Stomach (tissue), 9 donors: ENCODE measurements around the gene CCT4. TPM values are rescaled to one million over a fixed set of nuclear protein-coding genes. Genes with fewer than 3 reads are reported as not detected.

Experiments
- DNase-seq, 2 donors: peaks; one replicate each; pipeline versions ENCODE4 v3.0.0 to v3.0.0-alpha.2; 2013 to 2019
- H3K27ac ChIP-seq, 5 donors: fragments of 200-600 bp in 4 of 5; sonication (generic) in 4 of 5; one replicate each; pipeline ENCODE4 v1.5.1; 2013 to 2019; ENCODE audit warnings: mild to moderate bottlenecking in 1 of 5, moderate library complexity in 1 of 5
- H3K27me3 ChIP-seq, 3 donors: fragments of 200-600 bp; sonication (generic); one replicate each; pipeline ENCODE4 v1.5.1; 2017 to 2019; ENCODE audit warnings: mixed run types in 1 of 3
- H3K36me3 ChIP-seq, 4 donors: fragments of 200-600 bp; sonication (generic); 1 replicate in 3 of 4; 2 replicates in 1 of 4; pipeline ENCODE4 v1.5.1; 2016 to 2019
- H3K4me1 ChIP-seq, 4 donors: fragments of 200-600 bp; sonication (generic); one replicate each; pipeline ENCODE4 v1.5.1; 2016 to 2019
- H3K4me3 ChIP-seq, 4 donors: fragments of 200-600 bp; sonication (generic) in 3 of 4; one replicate each; pipeline ENCODE4 v1.5.1; 2016 to 2019; ENCODE audit warnings: mild to moderate bottlenecking in 1 of 4
- H3K9me3 ChIP-seq, 4 donors: fragments of 200-600 bp; sonication (generic); one replicate each; pipeline ENCODE4 v1.5.1; 2016 to 2019
- CTCF ChIP-seq, 7 experiments: fragments of 450-650 bp in 4 of 7; fragments of 200-600 bp in 3 of 7; sonication (generic) in 3 of 7; IDR thresholded peaks; one replicate each; pipeline ENCODE4 v1.5.1; 2016 to 2019; ENCODE audit warnings: antibody characterized with exemption in 7 of 7, control low read depth in 2 of 7, mild to moderate bottlenecking in 1 of 7
- EP300 ChIP-seq: sonication (generic); formaldehyde crosslinking; IDR thresholded peaks from one replicate; pipeline ENCODE4 v1.6.1; 2017; ENCODE audit warnings: antibody characterized with exemption
- POLR2A ChIP-seq, 4 donors: fragments of 450-650 bp; IDR thresholded peaks; one replicate each; pipeline ENCODE4 v1.6.1; 2016; ENCODE audit warnings: antibody characterized with exemption in 4 of 4, control low read depth in 2 of 4, mild to moderate bottlenecking in 1 of 4, moderate library complexity in 1 of 4
- POLR2AphosphoS5 ChIP-seq, 3 donors: sonication (generic); formaldehyde crosslinking; IDR thresholded peaks; one replicate each; pipeline ENCODE4 v1.6.1; 2016; ENCODE audit warnings: antibody characterized with exemption in 3 of 3
- WGBS, 5 donors: extraction: QIAGEN DNeasy Blood & Tissue Kit in 3 of 5; methylation state at CpG; one replicate each; pipeline versions ENCODE4 v1.1.5 to v1.1.7; 2013 to 2018; 5-methylcytosine and 5-hydroxymethylcytosine counted together
- intact Hi-C: fragments of 100-400 bp; cut with DNase I; formaldehyde crosslinking; loops from one replicate; pipeline ENCODE4 v1.15.1; 2023; ENCODE audit warnings: low total_unique reads
- polyA plus RNA-seq, 3 donors: library from polyadenylated mRNA; stranded (reverse); fragments of 200-250 nt; gene quantifications; one replicate each; pipeline ENCODE4 v1.2.3, GENCODE V29; 2013
- total RNA-seq, 5 donors: library from RNA; depleted of rRNA; stranded (reverse); fragments of >200 nt; gene quantifications; one replicate each; pipeline versions ENCODE4 v1.1.0 to v1.2.3, GENCODE V29; 2014 to 2016
- donor health status: healthy with polysubstance abuse.
- donor health status: Bipolar disorder and iron deficiency.
- donor health status: healthy.

CCT4 gene
- total and polyA plus RNA-seq, 8 donors = 18.5 to 109 (median 62.4) TPM

GRCh38 chr2:61906186-61906470 is 17.7 kb upstream of the CCT4 start:
- Histone ChIP-seq H3K27ac (peak overlapping the region; percentile 69 to 86 (median 82)), H3K4me3 (peak overlapping the region; percentile 73 to 95 (median 84)), H3K4me1 (peaks cover 11 to 52% (median 40%) of the 10 kb centered on the region in 4 donors), H3K36me3 (no peaks in the 10 kb centered on the region), H3K27me3 (no peaks in the 10 kb centered on the region), H3K9me3 (no peaks in the 10 kb centered on the region)
- no peak for TF ChIP-seq EP300
- no peak for TF ChIP-seq POLR2AphosphoS5 (IDR thresholded peaks at IDR 0.05)
- TF ChIP-seq CTCF (IDR thresholded peaks at IDR 0.05) = no peak
- no peak for TF ChIP-seq POLR2A (IDR thresholded peaks at IDR 0.05)
- DNase-seq = no peak
- 0 to 3% (median 2%) methylated on average over 6 of the region's 6 CpGs for WGBS, 5 donors
- intact Hi-C loops = no loop called here

DNA sequence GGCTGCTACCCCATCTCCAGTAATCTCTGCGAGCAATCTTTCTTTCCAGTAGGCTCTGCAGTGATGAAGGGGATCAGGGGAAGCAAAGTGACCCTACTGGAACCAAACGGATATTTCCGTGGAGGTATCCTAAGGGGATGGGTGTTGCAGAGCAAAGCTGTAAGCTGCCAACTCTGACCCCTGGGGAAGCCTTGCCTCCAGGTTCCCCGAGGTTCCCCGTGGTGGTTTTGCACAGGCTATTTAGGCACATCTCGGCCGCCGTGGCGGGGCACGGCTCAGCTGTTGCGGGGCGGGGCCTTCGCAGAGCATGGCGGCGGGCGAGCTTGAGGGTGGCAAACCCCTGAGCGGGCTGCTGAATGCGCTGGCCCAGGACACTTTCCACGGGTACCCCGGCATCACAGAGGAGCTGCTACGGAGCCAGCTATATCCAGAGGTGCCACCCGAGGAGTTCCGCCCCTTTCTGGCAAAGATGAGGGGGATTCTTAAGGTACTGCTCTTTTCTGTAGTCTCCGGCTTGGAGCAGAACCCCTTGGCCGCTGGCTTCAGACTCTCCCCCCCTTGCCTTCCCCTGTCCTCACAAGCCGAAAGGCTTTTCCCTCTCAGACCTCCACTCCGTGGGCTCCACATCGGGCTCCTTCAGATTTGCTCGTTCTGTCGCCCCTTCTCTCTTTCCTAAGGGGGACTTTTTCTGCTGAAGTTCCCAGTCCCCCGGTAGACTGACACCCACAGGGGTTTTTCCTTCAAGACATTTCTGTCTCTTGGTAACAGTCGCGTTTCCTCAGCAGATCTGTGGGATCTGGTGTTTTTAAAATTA is 17.1 kb upstream of the CCT4 start, which contains the start of gene COMMD1:
COMMD1 (plus strand) TSS at position 303 of the 814 bp plus-strand sequence; CDS start at position 308, 5 bp downstream.
- TF ChIP-seq POLR2AphosphoS5 (IDR thresholded peaks at IDR 0.05) = peak; percentile 73 to 85 (median 78)
- TF ChIP-seq EP300 = no peak
- TF ChIP-seq CTCF (IDR thresholded peaks at IDR 0.05) = peak in 1 of 7 experiments; percentile 13
- TF ChIP-seq POLR2A (IDR thresholded peaks at IDR 0.05) = peak in 2 of 4 donors; percentile 20 to 39
- intact Hi-C loops = no loop called here
- Histone ChIP-seq H3K27me3 (no peaks in the 10 kb centered on the region), H3K4me1 (peaks cover 9 to 48% (median 39%) of the 10 kb centered on the region in 4 donors), H3K27ac (peak within 1 kb of the TSS; percentile 69 to 86 (median 82)), H3K4me3 (peak within 1 kb of the TSS; percentile 73 to 95 (median 84)), H3K36me3 (no peaks in the 10 kb centered on the region), H3K9me3 (no peaks in the 10 kb centered on the region)
- peak; percentile 86 to 94 for DNase-seq
- WGBS, 5 donors = 0 to 1% (median 1%) methylated on average over 27 to 33 of the region's 33 CpGs

- H3K27ac ChIP-seq = no peak overlapping the region
- H3K36me3 ChIP-seq = no peaks in the 10 kb centered on the region
- 46 to 68% (median 56%) methylated on average over 1 of the region's 1 CpG for WGBS, 5 donors
- no peaks in the 10 kb centered on the region for H3K27me3 ChIP-seq
- intact Hi-C loops = no loop called here
- TF ChIP-seq EP300 = no peak
- TF ChIP-seq POLR2AphosphoS5 (IDR thresholded peaks at IDR 0.05) = no peak
- TF ChIP-seq POLR2A (IDR thresholded peaks at IDR 0.05) = no peak
- no peak for TF ChIP-seq CTCF (IDR thresholded peaks at IDR 0.05)
- no peak overlapping the region for H3K4me3 ChIP-seq
- no peaks in the 10 kb centered on the region for H3K9me3 ChIP-seq
- H3K4me1 ChIP-seq = peaks cover 0 to 7% (median 5%) of the 10 kb centered on the region in 4 donors
- no peak for DNase-seq
These were observed 11.8 kb upstream of the CCT4 start for GRCh38 chr2:61900281-61900680.

GRCh38 chr2:61898810-61899209 is 10.4 kb upstream of the CCT4 start:
- 22 to 36% (median 24%) methylated on average over 2 of the region's 2 CpGs for WGBS, 5 donors
- H3K4me1 ChIP-seq = no peaks in the 10 kb centered on the region
- H3K9me3 ChIP-seq = no peaks in the 10 kb centered on the region
- no peaks in the 10 kb centered on the region for H3K36me3 ChIP-seq
- H3K27me3 ChIP-seq = no peaks in the 10 kb centered on the region
- DNase-seq = peak in 1 of 2 donors; percentile 54
- intact Hi-C loops = no loop called here
- H3K4me3 ChIP-seq = no peak overlapping the region
- no peak overlapping the region for H3K27ac ChIP-seq
- TF ChIP-seq POLR2A (IDR thresholded peaks at IDR 0.05) (no peak), CTCF (IDR thresholded peaks at IDR 0.05) (peak in 2 of 7 experiments; percentile 19 to 34)
